WTC11 (cell line): ENCODE results near the gene UTS2B.

Source experiments
- CBFB ChIP-seq: sonication (generic); formaldehyde crosslinking; IDR thresholded peaks from 2 replicates; pipeline ENCODE4 v1.8.1; 2022; ENCODE audit warnings: mild to moderate bottlenecking, low read depth, missing genetic modification reagents
- ELF4 ChIP-seq: sonication (generic); formaldehyde crosslinking; IDR thresholded peaks from 2 replicates; pipeline ENCODE4 v1.8.1; 2022; ENCODE audit warnings: low read depth, mild to moderate bottlenecking, moderate library complexity, missing genetic modification reagents
- ESRRA ChIP-seq: sonication (generic); formaldehyde crosslinking; IDR thresholded peaks from 2 replicates; pipeline ENCODE4 v1.8.1; 2022; ENCODE audit warnings: mild to moderate bottlenecking, missing genetic modification reagents, borderline replicate concordance
- FOXK1 ChIP-seq: sonication (generic); formaldehyde crosslinking; IDR thresholded peaks from 2 replicates; pipeline ENCODE4 v1.8.0; 2022; ENCODE audit warnings: mild to moderate bottlenecking, moderate library complexity, missing genetic modification reagents
- FOXP1 ChIP-seq: sonication (generic); formaldehyde crosslinking; IDR thresholded peaks from 2 replicates; pipeline ENCODE4 v1.8.0; 2022; ENCODE audit warnings: missing genetic modification reagents, mild to moderate bottlenecking, moderate library complexity, borderline replicate concordance
- ZNF416 ChIP-seq: fragments of 250-450 bp; sonication (Bioruptor Pico); IDR thresholded peaks from 2 replicates; pipeline ENCODE4 v1.9.0; 2021; ENCODE audit warnings: mild to moderate bottlenecking, inconsistent platforms
- TF ChIP-seq, protein P1 (sequence below): fragments of 200-600 bp; IDR thresholded peaks from 2 replicates; pipeline ENCODE4 v1.8.0; 2022; ENCODE audit warnings: antibody characterized with exemption
- TF ChIP-seq, protein P2 (sequence below): sonication (generic); formaldehyde crosslinking; IDR thresholded peaks from 2 replicates; pipeline ENCODE4 v1.8.1; 2022; ENCODE audit warnings: mild to moderate bottlenecking, moderate library complexity, missing genetic modification reagents
- TF ChIP-seq, protein P3 (sequence below): sonication (generic); formaldehyde crosslinking; IDR thresholded peaks from 2 replicates; pipeline ENCODE4 v1.8.1; 2022; ENCODE audit warnings: low read depth, missing genetic modification reagents, borderline replicate concordance
- TF ChIP-seq, protein P4 (sequence below): sonication (generic); formaldehyde crosslinking; IDR thresholded peaks from 2 replicates; pipeline ENCODE4 v1.8.1; 2023; ENCODE audit warnings: mild to moderate bottlenecking, missing genetic modification reagents
- TF ChIP-seq, protein P5 (sequence below): sonication (generic); formaldehyde crosslinking; IDR thresholded peaks from 2 replicates; pipeline ENCODE4 v1.8.1; 2023; ENCODE audit warnings: mild to moderate bottlenecking, missing genetic modification reagents
- TF ChIP-seq, protein P6 (sequence below): sonication (generic); formaldehyde crosslinking; IDR thresholded peaks from 2 replicates; pipeline ENCODE4 v1.8.1; 2022; ENCODE audit warnings: missing genetic modification reagents, borderline replicate concordance
- TF ChIP-seq, protein P7 (sequence below): sonication (generic); formaldehyde crosslinking; conservative IDR thresholded peaks from 2 replicates; pipeline ENCODE4 v1.8.1; 2023; ENCODE audit warnings: mild to moderate bottlenecking, low read depth, missing genetic modification reagents, moderate library complexity

DNA sequence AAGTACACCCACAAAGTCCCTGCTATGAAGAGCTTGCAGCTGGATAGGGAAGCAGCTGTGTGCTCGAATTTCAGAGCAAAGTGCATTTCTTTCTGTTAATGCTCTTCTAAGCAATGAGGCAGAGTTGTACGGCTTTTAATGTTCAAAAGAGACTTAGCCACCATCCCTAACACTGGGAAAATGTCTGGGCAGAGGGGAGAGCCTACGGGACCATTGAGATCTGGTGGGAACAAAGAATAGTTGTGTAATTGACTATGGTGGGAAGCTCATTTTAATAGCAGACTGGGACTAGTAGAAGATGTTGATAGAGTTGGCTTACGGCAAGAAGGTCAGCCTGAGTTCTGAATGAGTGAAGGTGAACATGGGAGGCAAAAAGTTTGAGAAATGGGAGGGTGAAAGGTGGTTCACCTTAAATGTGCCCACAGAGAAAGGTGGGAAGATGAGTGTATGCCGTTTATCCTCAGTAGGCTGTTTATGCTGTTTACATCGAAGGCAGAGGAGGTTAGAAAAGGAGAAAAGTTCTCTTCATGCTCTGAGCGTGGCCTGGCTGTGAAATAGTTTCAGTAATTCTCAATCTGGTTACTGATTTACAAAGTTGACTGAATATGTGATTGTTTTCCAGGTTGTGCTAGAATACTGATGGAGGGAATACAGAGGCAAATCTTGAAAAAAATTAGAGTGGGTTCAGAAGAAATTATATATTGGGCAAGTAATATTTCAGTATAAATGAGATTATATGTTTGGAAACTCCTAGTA, 22.9 kb upstream of the UTS2B start:
- TF ChIP-seq, protein P1, sequence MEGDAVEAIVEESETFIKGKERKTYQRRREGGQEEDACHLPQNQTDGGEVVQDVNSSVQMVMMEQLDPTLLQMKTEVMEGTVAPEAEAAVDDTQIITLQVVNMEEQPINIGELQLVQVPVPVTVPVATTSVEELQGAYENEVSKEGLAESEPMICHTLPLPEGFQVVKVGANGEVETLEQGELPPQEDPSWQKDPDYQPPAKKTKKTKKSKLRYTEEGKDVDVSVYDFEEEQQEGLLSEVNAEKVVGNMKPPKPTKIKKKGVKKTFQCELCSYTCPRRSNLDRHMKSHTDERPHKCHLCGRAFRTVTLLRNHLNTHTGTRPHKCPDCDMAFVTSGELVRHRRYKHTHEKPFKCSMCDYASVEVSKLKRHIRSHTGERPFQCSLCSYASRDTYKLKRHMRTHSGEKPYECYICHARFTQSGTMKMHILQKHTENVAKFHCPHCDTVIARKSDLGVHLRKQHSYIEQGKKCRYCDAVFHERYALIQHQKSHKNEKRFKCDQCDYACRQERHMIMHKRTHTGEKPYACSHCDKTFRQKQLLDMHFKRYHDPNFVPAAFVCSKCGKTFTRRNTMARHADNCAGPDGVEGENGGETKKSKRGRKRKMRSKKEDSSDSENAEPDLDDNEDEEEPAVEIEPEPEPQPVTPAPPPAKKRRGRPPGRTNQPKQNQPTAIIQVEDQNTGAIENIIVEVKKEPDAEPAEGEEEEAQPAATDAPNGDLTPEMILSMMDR, result no peak
- TF ChIP-seq ELF4 (no peak), CBFB (CRISPR knock-in tag) (no peak), FOXP1 (CRISPR knock-in tag) (no peak), FOXK1 (CRISPR knock-in tag) (no peak), ESRRA (CRISPR knock-in tag) (no peak), ZNF416 (CRISPR knock-in tag) (no peak)
- TF ChIP-seq, protein P2, sequence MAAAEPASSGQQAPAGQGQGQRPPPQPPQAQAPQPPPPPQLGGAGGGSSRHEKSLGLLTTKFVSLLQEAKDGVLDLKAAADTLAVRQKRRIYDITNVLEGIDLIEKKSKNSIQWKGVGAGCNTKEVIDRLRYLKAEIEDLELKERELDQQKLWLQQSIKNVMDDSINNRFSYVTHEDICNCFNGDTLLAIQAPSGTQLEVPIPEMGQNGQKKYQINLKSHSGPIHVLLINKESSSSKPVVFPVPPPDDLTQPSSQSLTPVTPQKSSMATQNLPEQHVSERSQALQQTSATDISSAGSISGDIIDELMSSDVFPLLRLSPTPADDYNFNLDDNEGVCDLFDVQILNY, result no peak
- TF ChIP-seq, protein P3, sequence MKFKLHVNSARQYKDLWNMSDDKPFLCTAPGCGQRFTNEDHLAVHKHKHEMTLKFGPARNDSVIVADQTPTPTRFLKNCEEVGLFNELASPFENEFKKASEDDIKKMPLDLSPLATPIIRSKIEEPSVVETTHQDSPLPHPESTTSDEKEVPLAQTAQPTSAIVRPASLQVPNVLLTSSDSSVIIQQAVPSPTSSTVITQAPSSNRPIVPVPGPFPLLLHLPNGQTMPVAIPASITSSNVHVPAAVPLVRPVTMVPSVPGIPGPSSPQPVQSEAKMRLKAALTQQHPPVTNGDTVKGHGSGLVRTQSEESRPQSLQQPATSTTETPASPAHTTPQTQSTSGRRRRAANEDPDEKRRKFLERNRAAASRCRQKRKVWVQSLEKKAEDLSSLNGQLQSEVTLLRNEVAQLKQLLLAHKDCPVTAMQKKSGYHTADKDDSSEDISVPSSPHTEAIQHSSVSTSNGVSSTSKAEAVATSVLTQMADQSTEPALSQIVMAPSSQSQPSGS, result no peak
- TF ChIP-seq, protein P4, sequence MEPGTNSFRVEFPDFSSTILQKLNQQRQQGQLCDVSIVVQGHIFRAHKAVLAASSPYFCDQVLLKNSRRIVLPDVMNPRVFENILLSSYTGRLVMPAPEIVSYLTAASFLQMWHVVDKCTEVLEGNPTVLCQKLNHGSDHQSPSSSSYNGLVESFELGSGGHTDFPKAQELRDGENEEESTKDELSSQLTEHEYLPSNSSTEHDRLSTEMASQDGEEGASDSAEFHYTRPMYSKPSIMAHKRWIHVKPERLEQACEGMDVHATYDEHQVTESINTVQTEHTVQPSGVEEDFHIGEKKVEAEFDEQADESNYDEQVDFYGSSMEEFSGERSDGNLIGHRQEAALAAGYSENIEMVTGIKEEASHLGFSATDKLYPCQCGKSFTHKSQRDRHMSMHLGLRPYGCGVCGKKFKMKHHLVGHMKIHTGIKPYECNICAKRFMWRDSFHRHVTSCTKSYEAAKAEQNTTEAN, result no peak
- TF ChIP-seq, protein P5, sequence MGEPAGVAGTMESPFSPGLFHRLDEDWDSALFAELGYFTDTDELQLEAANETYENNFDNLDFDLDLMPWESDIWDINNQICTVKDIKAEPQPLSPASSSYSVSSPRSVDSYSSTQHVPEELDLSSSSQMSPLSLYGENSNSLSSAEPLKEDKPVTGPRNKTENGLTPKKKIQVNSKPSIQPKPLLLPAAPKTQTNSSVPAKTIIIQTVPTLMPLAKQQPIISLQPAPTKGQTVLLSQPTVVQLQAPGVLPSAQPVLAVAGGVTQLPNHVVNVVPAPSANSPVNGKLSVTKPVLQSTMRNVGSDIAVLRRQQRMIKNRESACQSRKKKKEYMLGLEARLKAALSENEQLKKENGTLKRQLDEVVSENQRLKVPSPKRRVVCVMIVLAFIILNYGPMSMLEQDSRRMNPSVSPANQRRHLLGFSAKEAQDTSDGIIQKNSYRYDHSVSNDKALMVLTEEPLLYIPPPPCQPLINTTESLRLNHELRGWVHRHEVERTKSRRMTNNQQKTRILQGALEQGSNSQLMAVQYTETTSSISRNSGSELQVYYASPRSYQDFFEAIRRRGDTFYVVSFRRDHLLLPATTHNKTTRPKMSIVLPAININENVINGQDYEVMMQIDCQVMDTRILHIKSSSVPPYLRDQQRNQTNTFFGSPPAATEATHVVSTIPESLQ (CRISPR knock-in tag), result no peak
- TF ChIP-seq, protein P6, sequence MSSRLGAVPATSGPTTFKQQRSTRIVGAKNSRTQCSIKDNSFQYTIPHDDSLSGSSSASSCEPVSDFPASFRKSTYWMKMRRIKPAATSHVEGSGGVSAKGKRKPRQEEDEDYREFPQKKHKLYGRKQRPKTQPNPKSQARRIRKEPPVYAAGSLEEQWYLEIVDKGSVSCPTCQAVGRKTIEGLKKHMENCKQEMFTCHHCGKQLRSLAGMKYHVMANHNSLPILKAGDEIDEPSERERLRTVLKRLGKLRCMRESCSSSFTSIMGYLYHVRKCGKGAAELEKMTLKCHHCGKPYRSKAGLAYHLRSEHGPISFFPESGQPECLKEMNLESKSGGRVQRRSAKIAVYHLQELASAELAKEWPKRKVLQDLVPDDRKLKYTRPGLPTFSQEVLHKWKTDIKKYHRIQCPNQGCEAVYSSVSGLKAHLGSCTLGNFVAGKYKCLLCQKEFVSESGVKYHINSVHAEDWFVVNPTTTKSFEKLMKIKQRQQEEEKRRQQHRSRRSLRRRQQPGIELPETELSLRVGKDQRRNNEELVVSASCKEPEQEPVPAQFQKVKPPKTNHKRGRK (CRISPR knock-in tag), result no peak
- TF ChIP-seq, protein P7, sequence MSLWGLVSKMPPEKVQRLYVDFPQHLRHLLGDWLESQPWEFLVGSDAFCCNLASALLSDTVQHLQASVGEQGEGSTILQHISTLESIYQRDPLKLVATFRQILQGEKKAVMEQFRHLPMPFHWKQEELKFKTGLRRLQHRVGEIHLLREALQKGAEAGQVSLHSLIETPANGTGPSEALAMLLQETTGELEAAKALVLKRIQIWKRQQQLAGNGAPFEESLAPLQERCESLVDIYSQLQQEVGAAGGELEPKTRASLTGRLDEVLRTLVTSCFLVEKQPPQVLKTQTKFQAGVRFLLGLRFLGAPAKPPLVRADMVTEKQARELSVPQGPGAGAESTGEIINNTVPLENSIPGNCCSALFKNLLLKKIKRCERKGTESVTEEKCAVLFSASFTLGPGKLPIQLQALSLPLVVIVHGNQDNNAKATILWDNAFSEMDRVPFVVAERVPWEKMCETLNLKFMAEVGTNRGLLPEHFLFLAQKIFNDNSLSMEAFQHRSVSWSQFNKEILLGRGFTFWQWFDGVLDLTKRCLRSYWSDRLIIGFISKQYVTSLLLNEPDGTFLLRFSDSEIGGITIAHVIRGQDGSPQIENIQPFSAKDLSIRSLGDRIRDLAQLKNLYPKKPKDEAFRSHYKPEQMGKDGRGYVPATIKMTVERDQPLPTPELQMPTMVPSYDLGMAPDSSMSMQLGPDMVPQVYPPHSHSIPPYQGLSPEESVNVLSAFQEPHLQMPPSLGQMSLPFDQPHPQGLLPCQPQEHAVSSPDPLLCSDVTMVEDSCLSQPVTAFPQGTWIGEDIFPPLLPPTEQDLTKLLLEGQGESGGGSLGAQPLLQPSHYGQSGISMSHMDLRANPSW (CRISPR knock-in tag), result no peak
